NCI-H748 (cell line): ENCODE data around the gene GRIP2.
A peak's percentile ranks its signal among the peaks of the same experiment; 100 is the strongest.

Experiments used
- DNase-seq: peaks from one replicate; lab custom pipeline; 2025; ENCODE audit not compliant: unreplicated experiment; lab: John Stamatoyannopoulos, UW

The GRIP2 gene

GRCh38 chr3:14539742-14540491 lies at the start of gene GRIP2:
Gene GRIP2, minus strand, starts transcription at chr3:14540342. Its CDS starts 34 bp downstream, at chr3:14540308.
- no peak for DNase-seq

- DNase-seq: no peak
Measured at GRCh38 chr3:14588425-14589112, 48.4 kb upstream of the GRIP2 start.

- no peak for DNase-seq
Measured at GRCh38 chr3:14587740-14588360, 47.7 kb upstream of the GRIP2 start.

- DNase-seq: no peak
Measured at GRCh38 chr3:14586611-14587010, 46.5 kb upstream of the GRIP2 start.

- no peak for DNase-seq
Measured at GRCh38 chr3:14583548-14584091, 43.5 kb upstream of the GRIP2 start.

GRCh38 chr3:14582045-14582410 lies 41.9 kb upstream of the GRIP2 start:
- DNase-seq: no peak

GRCh38 chr3:14581334-14582044 lies 41.3 kb upstream of the GRIP2 start:
- DNase-seq: no peak

- DNase-seq: no peak
Measured at GRCh38 chr3:14577897-14578296, 37.8 kb upstream of the GRIP2 start.

- no peak for DNase-seq
Measured at GRCh38 chr3:14576163-14576562, 36.0 kb upstream of the GRIP2 start.

- no peak for DNase-seq
Measured at GRCh38 chr3:14574183-14574582, 34.0 kb upstream of the GRIP2 start.

- DNase-seq: no peak
Measured at GRCh38 chr3:14573706-14574105, 33.6 kb upstream of the GRIP2 start.

- no peak for DNase-seq
Measured at GRCh38 chr3:14570864-14571263, 30.7 kb upstream of the GRIP2 start.

GRCh38 chr3:14570089-14570488 lies 29.9 kb upstream of the GRIP2 start:
- no peak for DNase-seq

- no peak for DNase-seq
Measured at GRCh38 chr3:14569474-14570000, 29.4 kb upstream of the GRIP2 start.

GRCh38 chr3:14568269-14568668 lies 28.1 kb upstream of the GRIP2 start:
- DNase-seq: no peak

GRCh38 chr3:14566812-14567211 lies 26.7 kb upstream of the GRIP2 start:
- DNase-seq: no peak

- DNase-seq: no peak
Measured at GRCh38 chr3:14565868-14566588, 25.9 kb upstream of the GRIP2 start.

GRCh38 chr3:14564741-14565140 lies 24.6 kb upstream of the GRIP2 start:
- peak; percentile 37 for DNase-seq

GRCh38 chr3:14563946-14564539 lies 23.9 kb upstream of the GRIP2 start:
- peak; percentile 34 for DNase-seq
